GM19035 (cell line): ENCODE measurements around the gene SDK1.
"Not testable (repeated sequence)": the region's sequence is repeated elsewhere in the genome, so short reads cannot be mapped to it uniquely, and the experiment has no call there.

Experiments
- ATAC-seq: cut with Tn5 transposase; IDR thresholded peaks from one replicate; pipeline ENCODE4 v1.9.1; 2021; ENCODE audit not compliant: unreplicated experiment

SDK1 gene

DNA sequence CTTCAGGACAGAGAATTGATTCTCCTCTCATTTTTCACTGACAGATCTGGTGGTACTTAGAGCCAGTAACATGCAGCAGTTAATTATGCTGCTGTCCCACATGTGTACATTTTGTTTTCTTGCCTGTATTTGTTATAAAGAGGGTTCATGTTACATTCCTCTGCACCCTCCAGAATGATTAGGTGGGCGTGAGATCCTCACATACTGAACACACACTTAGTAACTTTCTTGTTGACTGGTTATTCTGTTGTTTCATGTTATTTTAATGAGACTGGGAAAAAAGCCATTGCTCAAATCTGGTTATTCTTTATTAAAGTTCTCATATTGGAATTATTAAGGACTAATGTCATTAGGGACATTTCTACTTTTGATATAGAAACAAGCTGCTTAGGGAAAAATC lies 409.1 kb downstream of the SDK1 start:
- ATAC-seq: no peak

DNA sequence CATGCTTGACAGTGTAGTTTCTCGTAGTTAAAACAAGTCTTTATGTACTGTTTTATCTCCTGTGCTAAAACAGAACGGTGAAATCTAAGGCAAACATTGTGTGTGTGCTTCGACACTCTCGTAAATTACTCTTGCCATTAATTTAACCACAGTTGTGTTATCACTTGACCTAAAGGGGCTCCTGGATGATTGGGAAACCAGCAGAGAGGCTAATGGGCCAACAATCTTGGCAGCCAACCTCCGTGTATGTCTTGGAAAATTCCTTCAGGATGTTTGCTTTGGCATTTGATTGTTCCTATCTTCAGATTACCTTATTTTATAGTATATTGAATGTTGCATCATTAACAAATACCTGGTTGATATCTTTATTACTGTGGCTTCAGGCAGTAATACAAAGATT lies 409.5 kb downstream of the SDK1 start:
- no peak for ATAC-seq

DNA sequence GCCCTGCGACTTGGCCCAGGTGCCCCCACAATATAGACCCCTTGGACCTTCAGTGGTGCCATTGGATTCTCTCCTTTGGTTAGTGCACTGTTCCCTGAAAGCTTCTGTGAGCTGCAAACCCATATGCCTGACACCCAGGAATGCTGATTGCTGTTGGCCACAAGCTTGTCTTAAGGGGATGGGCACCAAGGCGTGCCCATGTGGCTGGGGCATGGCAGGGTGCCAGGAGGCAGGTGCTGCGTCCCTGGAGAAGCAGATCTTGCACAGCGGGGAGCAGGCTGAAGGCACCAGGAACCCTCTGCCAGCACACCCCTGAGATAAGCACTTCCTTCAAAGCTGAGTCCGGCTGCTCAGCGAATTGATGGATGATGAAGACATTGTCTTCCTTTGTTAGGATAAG lies 411.8 kb downstream of the SDK1 start:
- ATAC-seq: no peak

DNA sequence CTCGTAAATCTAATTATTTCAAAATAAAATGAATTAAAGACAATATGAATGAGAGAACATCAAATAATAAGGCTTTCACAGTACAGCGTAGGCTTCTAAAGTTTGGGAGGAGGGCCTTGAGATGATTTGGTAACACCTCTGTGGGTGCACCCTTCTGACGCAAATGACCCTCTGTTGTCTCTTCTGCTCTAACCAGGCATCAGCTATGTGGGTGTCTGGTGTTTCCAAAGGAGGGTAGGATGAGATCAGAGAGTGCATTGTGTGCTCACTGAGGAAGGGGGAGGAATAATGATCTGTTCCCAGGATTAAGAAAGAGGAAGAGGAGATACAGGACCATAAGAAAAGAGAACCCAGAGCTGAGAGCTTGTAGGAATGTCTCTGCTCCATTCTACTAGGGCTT lies 420.4 kb downstream of the SDK1 start:
- ATAC-seq: no peak

DNA sequence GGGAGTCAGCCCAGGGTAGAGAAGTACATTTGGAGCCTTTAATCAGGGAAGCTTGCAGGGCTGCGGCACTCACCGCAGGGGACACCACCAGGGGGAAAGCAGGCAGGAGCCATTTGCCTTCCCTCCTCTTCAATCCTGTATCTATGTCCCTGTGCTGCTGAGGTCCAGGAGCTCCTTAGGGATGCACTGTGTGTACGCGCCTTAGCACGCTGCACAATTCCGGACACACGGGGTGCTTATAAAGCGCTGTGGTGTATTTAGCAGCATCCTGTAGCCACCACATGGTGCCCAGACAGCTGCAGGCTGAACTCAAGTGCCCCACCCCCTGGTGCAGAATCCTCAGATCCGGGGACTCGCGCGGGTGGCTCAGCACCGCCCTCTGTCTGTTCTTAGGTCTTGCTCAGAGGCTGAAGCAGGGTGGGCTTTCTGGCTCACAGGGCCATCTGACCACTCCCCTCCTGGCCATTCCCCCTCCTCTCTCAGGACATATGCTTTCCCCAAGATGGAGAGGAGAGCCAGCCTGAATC lies 421.4 kb downstream of the SDK1 start:
- ATAC-seq: no peak

DNA sequence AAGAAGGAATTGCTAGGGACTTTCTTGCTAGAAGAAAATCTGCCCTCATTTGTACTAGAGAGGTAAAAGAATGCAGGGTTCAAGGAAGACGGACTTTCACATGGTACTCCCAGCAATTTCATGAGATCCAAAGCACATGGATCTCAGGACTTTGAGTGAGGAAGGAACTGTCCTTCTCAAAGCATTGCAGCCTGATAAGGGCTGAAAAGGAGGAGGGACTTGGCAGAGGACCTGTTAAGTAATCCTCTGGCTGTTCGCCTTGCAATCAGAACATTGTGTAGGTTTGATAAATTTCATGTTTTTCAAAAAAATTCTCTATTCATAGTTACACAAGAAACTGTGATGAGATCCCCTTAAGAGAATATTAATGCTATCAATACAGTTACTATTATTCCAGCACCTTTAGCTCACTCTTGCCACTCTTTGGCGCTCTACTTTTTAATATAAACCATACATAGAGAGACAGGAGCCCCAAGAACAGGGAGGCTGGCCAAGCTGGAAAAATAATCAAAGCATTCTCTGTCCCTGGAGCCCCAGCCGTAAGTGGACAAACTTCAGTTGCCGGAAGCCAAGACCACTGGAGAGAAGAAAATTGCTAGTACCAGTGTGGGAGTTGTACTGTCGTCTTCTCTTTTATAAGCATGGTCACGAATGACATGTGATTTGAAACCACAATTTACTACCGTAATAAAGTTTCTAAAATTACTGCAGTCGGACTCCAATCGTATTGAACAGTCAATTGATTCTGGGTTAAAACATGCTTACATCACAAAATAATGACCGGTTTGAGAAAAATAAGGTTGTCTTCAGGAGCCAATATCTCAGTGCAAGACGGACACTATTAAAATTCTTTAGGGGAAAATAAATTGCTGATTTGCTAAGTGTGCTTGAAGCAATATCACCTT lies 424.4 kb downstream of the SDK1 start:
- no peak for ATAC-seq

DNA sequence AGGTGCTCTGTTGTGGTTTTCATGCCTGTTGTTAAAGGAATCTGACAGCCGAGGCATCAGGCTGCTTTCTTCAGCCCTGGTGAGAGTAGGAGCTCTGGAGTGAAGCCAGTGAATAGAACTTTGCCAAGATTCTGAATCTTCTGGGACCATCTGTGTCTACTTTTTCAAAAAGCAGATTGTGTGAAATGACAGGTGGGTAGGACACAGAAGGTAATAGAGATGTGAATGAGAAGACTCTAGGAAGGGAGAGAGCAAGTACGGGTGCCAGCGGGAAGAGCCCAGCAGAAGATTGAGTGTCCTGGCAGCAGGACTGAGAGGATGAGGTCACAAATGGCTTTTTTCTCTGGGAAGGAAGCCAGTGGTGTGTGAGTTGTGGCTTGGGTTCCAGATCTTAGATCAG lies 429.2 kb downstream of the SDK1 start:
- no peak for ATAC-seq

DNA sequence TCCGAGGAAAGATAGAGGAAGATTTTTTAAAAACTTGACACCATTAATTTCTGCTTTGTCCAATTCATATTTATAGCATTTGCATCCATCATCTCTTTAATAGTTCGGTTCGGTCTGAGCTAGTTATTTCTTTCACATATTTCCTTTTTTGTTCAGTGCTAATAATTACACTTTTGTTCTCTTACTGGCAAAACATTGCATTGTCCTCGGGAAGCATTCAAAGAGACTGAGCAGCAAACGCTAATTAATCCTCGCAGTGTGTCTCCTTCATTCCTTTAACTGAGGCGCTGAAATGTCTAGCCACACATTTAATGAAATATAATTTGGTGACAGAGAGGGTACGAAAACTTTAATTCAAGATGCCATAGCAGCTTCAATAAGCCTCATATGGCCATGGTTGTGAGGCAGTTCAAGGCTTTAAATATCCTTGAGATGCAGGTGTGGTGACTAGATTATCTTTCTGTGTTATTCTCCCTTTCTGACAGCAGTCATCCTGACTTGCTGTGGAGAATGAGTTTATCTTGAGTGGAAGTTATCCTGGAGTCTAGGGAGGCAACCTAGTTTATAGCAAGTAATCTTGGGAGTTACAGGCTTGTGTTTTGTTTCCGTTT lies 431.4 kb downstream of the SDK1 start:
- ATAC-seq: no peak

DNA sequence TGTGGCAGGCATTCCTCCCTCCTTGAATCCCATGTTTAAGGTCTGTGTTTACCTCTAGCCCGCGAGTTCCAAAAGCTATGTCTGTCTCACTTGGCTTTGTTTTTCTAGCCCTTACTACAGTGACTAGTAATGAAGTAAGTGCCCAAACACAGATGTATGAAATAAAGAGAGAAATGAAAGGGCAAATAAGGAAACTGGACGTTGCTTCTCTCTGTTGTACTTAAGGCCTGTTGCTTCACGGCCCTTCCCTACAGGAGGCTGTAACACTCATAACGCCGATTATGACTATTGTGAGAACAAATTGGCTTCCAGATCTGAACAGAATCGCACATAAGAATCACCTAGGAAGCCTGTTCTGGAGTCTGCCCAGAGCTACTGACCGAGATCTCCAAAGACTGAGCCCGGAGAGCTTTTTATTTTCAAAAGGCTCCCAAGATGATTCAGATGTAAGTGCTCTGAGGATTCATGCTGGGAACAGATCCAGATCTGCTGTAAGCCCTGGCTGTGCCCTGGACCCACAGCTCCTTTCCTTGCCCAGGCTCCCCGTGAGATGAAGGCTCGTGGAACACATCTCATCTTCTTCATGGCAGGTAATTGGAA lies 432.6 kb downstream of the SDK1 start:
- ATAC-seq: no peak

DNA sequence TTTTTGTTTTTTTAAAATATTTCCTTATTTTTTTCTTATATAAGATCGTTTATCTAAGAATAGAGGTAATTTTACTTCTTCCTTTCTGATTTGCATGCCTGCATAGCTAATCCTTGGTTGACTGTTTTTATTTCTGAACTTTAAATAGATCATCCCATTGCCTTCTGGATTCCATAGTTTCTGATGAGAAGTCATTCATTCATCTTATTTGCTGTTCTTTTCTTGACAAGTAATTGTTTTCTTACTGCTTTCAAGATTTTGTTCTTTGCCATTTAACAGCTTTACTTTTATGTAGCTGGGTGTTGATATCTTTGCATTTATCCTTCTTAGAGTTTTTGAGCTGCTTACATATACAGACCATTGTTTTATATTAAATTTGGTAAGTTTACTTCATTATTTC lies 437.9 kb downstream of the SDK1 start:
- no peak for ATAC-seq

DNA sequence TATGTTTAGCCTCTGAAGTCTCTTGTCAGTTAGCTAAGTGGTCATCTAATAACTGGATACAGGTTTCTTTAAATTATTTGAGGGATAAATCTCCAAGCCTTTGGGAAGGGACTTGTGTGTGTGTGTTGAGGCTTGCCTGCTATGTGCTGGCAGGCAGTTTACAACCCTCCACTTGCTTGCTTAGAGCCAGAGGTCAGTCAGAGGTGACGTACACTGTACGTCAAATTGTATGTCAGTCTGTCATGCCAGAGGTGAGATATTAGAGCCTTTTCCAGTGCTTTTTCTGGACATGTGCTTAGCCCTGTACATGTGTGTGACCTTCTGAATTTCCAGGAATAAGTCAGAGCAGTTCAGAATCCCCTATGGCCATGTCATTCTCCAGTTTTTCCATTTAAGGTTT lies 438.9 kb downstream of the SDK1 start:
- no peak for ATAC-seq

DNA sequence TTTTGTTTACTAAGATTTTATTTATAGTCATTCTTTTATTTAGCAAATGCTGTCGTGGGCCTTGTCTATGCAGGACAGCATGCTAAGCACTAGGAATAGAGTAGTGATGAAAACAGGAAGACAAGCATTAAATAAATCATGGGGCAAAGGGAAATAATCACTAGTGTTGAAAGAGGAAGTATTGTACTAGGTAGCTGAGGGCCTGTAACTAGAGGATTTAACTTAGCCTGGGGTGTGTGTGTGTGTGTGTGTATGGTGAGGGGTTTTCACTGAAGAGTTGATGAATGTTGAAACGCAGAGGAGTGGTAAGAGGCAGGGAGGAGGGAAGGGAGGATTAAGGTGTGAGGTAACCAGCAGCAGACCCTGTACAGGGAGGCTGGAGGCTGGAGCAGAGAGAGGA lies 446.4 kb downstream of the SDK1 start:
- ATAC-seq: no peak

DNA sequence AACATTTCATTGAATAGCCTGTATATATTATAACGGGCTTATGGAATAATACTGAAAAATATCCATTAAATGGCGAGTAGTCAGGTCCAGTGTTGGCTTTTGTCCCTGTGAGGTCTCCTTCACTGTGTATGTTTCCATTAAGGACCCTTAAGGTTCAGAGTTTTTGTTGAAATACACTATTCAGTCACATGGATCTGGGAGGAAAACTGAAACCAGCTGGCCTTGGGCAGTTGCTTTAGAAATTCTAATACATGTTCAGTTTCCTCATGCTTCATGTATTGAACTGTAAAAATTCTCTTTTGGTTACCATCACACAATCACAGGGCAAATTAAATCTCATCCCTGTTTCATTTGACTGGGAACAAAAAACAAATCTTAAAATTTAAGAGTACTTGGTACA lies 447.3 kb downstream of the SDK1 start:
- ATAC-seq: no peak

DNA sequence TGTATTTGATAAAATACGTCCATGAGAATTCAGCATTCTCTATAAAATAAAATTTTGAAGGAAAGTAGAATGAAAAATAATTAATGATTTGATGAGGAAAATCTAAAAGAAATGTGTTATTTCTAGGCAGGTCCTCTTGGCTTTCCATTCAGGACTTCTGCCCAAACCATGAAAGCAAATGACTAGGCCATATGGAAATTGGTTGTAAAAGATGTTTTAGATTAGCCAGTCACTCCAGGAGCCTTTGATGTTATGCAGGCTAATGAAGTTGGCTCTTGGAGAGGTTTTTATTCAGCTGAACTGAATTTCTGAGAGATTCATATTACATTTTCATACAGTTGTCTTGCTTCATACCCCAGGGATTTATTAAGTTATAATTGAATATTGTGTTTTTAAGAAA lies 452.8 kb downstream of the SDK1 start:
- no peak for ATAC-seq

DNA sequence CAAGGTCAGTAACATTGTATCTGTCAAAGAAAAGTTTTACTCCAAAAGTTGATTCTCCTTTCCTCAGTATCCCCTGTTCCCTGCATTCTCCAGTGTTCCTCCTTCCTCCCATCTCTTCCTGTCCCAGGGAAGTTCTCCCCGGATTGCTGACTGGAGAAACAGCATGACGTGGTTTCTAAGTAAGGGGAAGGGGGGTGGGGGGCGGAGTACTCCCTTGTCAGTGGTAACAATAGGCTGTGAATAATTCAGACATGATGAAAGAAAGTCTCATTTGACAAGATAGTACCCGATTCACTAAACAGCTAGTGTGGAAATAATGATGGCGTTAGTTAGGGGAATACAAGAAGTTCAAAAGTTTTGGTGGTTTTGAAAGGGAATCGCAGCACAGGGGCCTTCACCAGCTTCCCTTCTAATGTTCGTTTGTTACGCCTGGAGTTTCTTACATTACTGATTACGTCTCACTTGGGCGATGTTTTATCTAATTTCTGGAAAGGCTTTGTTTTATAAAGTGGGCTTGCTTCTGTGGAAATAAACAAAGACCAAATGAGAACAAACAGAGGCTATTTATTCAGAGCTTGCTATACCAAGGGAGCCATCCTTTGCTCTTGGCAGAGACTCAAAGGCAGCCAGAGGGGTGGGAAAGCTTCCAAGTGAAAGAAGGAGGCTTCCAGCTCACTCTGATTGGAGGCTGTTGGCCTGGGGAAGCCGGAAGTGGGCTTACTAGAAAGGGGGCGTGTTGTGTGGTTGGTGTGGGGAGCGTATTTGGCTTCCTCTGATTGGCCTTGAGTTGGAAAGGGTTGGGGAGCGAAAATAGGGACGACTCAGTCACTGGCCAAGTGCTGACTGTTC lies 453.7 kb downstream of the SDK1 start:
- no peak for ATAC-seq

DNA sequence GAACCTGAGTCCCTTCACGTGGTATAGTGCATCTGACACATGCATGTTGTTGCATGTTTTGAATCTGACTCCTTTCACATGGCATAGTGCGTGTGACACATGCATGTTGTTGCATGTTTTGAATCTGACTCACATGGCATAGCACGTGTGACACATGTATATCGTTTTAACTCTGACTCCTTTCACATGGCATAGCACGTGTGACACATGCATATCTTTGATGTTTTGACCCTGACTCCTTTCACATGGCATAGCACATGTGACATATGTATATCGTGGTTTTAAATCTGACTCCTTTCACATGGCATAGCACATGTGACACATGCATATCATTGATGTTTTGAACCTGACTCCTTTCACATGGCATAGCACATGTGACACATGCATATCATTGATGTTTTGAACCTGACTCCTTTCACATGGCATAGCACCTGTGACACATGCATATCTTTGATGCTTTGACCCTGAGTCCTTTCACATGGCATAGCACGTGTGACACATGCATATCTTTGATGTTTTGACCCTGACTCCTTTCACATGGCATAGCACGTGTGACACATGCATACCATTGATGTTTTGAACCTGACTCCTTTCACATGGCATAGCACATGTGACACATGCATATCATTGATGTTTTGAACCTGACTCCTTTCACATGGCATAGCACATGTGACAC lies 454.9 kb downstream of the SDK1 start:
- ATAC-seq: not testable (repeated sequence)

DNA sequence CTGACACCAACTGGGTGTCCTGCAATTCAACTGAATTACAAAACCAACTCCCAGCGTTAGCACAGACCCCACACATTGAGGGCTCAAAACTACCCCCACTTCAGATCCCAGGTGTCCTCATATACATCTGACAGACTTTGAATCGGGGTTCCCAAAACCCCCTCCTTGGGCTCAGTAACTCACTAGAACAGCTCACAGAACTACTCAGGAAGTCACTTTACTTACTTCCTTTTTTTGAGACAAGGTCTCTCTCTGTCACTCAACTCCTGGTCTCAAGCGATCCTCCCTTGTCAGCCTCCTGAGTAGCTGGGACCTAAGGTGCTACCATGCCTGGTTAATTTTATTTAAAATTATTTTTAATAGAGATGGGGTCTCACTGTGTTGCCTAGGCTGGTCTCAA lies 456.0 kb downstream of the SDK1 start:
- no peak for ATAC-seq

DNA sequence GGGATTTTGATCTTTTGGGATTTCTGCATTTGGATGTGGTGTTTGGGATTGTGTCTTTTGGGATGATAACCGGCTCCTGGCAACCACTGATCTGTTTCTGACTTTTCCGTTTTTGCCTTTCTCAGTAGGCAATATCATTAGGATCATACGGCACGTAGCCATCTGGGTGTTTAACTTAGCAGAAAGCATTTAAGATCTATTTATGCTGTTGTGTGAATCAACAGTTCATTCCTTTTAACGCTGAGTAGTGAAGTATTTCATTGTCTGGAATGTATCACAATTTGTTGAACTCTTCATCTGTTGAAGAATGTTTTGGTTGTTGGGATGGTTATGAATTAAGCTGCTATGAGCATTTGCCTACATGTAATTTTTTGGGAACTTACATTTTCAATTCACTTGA lies 459.6 kb downstream of the SDK1 start:
- ATAC-seq: no peak

DNA sequence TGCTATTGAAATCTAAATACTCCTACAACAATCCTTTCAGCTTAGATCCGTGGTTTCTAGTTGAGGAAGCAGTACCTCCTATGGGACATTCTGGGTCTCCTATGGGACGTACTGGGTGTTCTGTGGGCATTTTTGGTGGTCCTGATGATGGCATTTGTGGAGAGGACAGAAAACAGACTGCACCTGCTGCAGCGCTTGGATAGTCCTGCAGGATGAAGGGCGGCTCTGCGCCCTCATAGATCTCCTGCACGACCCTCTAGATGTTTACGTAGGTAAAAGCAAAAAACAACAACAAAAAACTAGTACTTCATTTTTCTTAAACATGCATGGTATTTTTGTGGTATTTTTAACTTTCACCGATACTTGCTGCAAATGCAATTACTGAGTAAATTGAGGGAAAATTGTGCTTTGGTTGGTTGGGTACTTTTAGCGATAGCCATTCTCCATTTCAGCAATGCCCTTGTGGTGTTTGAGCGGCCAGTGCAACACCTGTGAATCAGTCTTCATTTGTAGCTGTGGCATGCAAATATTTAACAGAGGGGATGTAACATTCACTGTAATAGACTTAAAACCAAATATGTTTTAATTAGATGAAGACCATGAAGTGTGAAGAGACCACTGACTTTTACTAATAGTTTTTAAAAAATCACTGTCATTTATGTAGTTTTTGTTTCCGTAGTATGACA lies 461.2 kb downstream of the SDK1 start:
- ATAC-seq: no peak
